HUES64 (cell line): Measurements from ENCODE around the gene HLA-DQA1.
"Not testable (repeated sequence)": the region's sequence is repeated elsewhere in the genome, so short reads cannot be mapped to it uniquely, and the experiment has no call there.

ENCODE experiments used
- H3K27ac ChIP-seq: 2 replicates; pipeline ENCODE4 v1.7.0; 2013; ENCODE audit warnings: low read depth, low read length, inconsistent platforms
- H3K27me3 ChIP-seq: 2 replicates; pipeline ENCODE4 v1.6.1; 2013; ENCODE audit warnings: mild to moderate bottlenecking, low read length; ENCODE audit not compliant: insufficient read depth
- H3K36me3 ChIP-seq: 2 replicates; pipeline ENCODE4 v1.6.1; 2013; ENCODE audit warnings: mild to moderate bottlenecking, low read length; ENCODE audit not compliant: insufficient read depth
- H3K4me1 ChIP-seq: 2 replicates; pipeline ENCODE4 v1.6.1; 2013; ENCODE audit warnings: mild to moderate bottlenecking, low read length, moderate library complexity; ENCODE audit not compliant: insufficient read depth
- H3K4me3 ChIP-seq: 2 replicates; pipeline ENCODE4 v1.5.1; 2013; ENCODE audit warnings: mild to moderate bottlenecking, low read length, moderate library complexity
- H3K9ac ChIP-seq: 2 replicates; pipeline ENCODE4 v1.6.1; 2013; ENCODE audit warnings: mild to moderate bottlenecking, low read depth, low read length
- H3K9me3 ChIP-seq: 2 replicates; pipeline ENCODE4 v1.6.1; 2013; ENCODE audit warnings: low read depth, low read length; ENCODE audit not compliant: insufficient read depth
- WGBS: fragments of 150-250, 120-280 bp; methylation state at CpG from one replicate; pipeline ENCODE4 v1.1.7; 2013; ENCODE audit warnings: missing lambda C conversion rate; 5-methylcytosine and 5-hydroxymethylcytosine counted together

HLA-DQA1 gene

DNA sequence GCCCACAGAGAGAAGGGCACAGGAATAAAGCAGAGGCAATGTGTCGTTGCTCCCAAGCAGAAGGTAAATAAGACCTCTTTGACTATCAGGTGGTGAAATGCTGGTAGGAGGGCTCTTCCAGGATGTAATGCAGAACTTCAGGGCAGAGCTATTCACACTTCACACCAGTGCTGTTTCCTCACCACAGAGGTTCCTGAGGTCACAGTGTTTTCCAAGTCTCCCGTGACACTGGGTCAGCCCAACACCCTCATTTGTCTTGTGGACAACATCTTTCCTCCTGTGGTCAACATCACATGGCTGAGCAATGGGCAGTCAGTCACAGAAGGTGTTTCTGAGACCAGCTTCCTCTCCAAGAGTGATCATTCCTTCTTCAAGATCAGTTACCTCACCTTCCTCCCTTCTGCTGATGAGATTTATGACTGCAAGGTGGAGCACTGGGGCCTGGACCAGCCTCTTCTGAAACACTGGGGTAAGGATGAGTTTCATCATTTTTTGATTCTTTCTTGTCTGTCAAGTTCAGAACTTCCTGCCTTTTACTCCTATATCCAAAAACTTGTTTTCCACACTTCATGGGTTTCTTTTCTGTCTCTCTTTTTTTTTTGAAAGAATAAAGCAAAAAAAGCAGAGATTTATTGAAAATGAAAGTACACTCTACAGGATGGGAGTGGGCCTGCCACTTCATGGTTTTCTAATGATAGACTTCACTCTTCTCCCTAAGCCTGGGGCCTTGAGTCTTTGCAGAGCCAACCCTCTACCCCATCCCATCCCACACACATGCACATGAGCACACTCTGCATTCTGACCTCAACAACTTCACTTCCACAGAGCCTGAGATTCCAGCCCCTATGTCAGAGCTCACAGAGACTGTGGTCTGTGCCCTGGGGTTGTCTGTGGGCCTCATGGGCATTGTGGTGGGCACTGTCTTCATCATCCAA lies 4.8 kb downstream of the HLA-DQA1 start:
- not testable (repeated sequence) for H3K27ac ChIP-seq, H3K4me1 ChIP-seq, H3K27me3 ChIP-seq, H3K9me3 ChIP-seq, H3K36me3 ChIP-seq, H3K4me3 ChIP-seq, H3K9ac ChIP-seq
- 87% methylated on average over 1 of the region's 2 CpGs for WGBS

DNA sequence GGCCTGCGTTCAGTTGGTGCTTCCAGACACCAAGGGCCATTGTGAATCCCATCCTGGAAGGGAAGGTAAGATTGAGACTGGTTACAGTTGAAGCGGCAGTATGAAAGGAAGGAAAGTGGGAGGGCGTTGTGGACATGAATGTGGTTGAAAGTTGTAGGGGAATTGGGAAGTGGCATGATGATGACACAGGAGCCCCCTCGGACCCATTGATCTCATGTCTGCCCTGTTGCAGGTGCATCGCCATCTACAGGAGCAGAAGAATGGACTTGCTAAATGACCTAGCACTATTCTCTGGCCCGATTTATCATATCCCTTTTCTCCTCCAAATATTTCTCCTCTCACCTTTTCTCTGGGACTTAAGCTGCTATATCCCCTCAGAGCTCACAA lies 5.5 kb downstream of the HLA-DQA1 start:
- 83% methylated on average over 6 of the region's 6 CpGs for WGBS
- Histone ChIP-seq H3K27me3 (no peaks in the 10 kb centered on the region), H3K36me3 (no peaks in the 10 kb centered on the region), H3K4me1 (no peaks in the 10 kb centered on the region), H3K4me3 (no peak overlapping the region), H3K27ac (no peak overlapping the region), H3K9me3 (no peaks in the 10 kb centered on the region), H3K9ac (no peak overlapping the region)

DNA sequence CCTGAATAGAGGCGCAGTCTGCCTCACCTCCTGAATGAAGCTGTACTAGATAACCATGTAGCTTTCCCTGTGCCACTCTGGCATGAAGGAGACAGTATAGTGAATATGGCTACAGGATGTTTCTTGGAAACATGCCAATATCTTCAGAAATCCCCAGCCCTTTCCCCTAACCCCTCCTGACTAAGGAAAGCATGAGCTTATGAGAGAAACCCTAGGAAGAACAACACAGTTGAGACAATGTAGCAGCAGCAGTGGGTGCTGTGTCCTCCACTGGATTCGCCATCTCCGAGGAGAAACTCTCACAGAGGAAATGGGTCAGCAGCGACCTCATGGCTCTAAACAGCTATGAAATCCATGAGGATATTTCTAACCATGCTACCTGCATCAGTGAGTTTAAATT lies 6.7 kb downstream of the HLA-DQA1 start:
- Histone ChIP-seq H3K36me3 (no peaks in the 10 kb centered on the region), H3K4me1 (no peaks in the 10 kb centered on the region), H3K9me3 (no peaks in the 10 kb centered on the region), H3K27me3 (no peaks in the 10 kb centered on the region), H3K9ac (no peak overlapping the region), H3K27ac (no peak overlapping the region), H3K4me3 (no peak overlapping the region)
- 69% methylated on average over 4 of the region's 4 CpGs for WGBS

DNA sequence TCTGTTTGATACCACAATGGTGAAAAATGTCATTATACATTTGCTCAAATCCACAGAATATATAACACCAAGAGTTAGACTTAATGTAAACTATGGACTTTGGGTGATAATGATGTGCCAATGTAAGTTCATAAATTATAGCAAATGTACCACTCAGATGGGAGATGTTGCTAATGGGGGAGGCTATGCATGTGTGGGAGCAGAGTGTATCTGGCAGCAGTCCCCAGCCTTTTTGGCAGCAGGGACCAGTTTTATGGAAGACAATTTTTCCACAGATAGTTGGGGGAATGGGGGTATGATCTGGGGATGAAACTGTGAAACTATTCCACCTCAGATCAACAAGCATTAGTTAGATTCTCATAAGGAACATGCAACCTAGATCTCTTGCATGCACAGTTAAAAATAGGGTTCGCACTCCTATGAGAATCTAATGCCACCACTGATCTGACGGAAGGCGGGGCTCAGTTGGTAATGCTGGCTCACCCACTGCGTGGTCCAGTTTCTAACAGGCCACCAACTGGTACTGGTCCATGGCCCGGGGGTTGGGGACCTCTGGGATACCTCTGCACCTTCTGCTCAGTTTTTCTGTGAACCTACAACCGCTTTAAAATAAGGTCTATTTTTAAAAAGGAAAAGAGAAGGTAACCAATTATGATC lies 8.0 kb downstream of the HLA-DQA1 start:
- Histone ChIP-seq H3K27ac (no peak overlapping the region), H3K27me3 (no peaks in the 10 kb centered on the region), H3K9ac (no peak overlapping the region), H3K9me3 (no peaks in the 10 kb centered on the region), H3K4me3 (no peak overlapping the region), H3K4me1 (no peaks in the 10 kb centered on the region), H3K36me3 (no peaks in the 10 kb centered on the region)
- 85% methylated on average over 5 of the region's 6 CpGs for WGBS

DNA sequence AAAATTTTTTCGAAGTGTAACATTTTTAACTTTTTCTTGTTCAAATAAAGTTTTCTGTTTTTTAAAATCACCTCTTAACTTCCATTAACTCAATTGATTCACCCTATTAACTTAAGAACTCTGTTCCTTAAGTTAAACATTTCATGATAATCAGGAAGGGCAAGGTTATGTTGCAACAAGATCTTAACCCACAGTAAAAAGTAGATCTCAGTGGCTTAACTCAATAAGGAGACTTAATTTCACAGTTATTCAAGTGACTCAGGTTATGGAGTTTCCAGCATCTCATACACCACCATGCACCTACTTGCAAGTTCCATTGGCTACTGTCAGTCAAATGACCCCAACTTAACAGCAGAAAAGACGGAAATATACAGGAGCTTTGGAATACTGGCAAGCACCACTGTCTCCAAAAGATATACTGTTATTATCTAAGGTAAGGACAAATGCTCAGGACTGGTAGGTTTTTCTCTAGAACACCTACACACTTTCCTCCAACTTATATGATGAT lies 18.1 kb downstream of the HLA-DQA1 start:
- no peak overlapping the region for H3K9ac ChIP-seq
- no peaks in the 10 kb centered on the region for H3K9me3 ChIP-seq
- no peaks in the 10 kb centered on the region for H3K36me3 ChIP-seq
- no peak overlapping the region for H3K4me3 ChIP-seq
- peak overlapping the region; percentile 64; the same call in 1 of the 2 replicates for H3K27ac ChIP-seq
- no peaks in the 10 kb centered on the region for H3K27me3 ChIP-seq
- 17% methylated on average over 1 of the region's 2 CpGs for WGBS
- no peaks in the 10 kb centered on the region for H3K4me1 ChIP-seq

DNA sequence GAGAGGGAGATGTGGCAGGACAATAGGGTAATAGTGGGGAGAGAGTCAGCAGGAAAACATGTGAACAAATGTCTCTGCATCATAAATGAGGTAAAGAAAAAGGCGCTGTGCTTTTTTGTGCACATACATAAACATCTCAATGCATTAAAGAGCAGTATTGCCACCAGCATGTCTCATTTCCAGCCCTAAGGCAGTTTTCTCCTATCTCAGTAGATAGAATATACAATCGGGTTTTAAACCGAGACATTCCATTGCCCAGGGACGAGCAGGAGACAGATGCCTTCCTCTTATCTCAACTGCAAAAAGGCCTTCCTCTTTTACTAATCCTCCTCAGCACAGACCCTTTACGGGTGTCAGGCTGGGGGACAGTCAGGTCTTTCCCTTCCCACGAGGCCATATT lies 20.1 kb downstream of the HLA-DQA1 start:
- WGBS = 15% methylated on average over 4 of the region's 6 CpGs
- H3K9me3 ChIP-seq, H3K4me1 ChIP-seq, H3K9ac ChIP-seq, H3K36me3 ChIP-seq, H3K27me3 ChIP-seq, H3K4me3 ChIP-seq: not testable (repeated sequence)
- H3K27ac ChIP-seq = peak overlapping the region; percentile 64; the same call in 1 of the 2 replicates

DNA sequence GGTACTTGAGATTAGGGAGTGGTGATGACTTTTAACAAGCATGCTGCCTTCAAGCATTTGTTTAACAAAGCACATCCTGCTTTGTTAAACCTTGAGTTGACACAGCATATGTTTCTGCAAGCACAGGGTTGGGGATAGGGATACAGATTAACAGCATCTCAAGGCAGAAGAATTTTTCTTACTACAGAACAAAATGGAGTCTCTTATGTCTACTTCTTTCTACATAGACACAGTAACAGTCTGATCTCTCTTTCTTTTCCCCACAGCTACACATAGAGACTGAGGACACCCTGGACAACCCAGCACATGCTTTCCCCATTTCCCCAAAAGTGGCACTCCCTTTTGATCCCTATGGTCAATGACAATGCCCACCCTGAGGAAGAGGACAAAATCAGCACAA lies 20.6 kb downstream of the HLA-DQA1 start:
- H3K27me3 ChIP-seq, H3K4me3 ChIP-seq, H3K9me3 ChIP-seq, H3K27ac ChIP-seq, H3K4me1 ChIP-seq, H3K36me3 ChIP-seq, H3K9ac ChIP-seq: not testable (repeated sequence)

DNA sequence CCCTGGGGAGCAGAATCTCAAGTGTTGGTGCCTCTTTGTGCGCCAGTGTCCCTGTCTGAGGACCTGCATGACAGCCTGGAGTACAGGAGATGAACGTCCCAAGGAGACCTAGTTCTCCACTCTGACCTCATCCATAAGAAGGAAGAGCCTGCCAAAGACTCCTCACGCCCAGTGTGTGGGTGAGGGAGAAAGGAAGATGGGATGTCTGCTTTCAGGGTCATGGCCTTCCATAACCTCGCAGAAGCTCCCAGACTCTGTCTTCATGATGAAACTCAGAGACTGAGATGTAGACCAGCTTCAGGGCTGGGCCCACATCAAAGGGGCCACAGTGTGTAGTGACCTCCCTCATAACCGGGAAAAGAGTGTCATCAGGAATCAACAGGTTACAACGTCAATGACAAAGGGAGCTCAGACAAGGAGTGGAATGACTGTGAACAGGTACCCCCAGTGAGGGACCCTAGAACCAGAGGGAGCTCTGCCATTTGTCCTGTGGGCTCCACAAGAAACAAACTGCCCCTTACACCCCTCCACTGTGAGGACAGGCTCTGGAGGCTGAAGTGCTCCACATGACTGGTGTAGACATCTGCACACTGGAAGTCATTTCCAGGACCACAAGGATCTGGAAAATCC lies 21.2 kb downstream of the HLA-DQA1 start:
- Histone ChIP-seq H3K27ac (no peak overlapping the region; the same call in 1 of the 2 replicates), H3K4me1 (no peaks in the 10 kb centered on the region), H3K36me3 (no peaks in the 10 kb centered on the region), H3K27me3 (peaks cover 2% of the 10 kb centered on the region), H3K9me3 (no peaks in the 10 kb centered on the region), H3K9ac (no peak overlapping the region), H3K4me3 (no peak overlapping the region)
- 70% methylated on average over 6 of the region's 6 CpGs for WGBS

DNA sequence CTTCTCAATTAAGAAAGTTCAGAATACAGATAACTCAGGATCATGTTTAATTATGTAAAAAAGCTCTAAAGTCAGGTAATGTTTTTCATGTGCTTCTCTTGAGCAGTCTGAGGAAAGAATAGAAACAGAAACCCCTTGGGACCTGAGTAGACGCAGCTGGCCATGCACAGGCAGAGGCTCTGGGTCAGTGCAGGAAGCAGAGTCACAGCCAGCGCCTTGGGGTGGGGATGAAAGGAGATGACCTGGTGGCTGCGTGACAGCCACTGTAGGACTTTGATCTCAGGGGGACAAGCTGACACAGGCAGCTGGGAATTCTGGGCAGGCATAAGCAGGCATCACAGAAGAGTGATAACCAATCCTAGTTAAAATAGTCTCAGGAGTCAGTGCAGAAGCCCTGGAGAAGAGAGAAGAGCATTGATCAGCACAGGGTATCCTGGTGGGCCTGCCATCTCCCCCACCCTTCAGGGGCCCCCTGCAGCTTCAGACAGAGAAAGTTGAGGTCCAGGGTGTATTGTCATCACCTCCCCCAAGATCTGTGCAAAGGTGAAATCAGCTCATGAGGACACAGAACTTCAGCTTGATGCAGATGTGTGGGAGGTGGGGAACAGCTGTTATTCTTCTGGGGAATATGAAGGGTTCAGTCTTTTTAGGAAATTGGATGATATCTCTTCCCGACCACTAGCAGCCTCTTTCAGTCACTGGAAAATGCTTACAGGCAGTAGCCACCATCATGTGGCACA lies 22.8 kb downstream of the HLA-DQA1 start:
- Histone ChIP-seq H3K4me1 (no peaks in the 10 kb centered on the region), H3K27ac (no peak overlapping the region), H3K4me3 (no peak overlapping the region), H3K36me3 (no peaks in the 10 kb centered on the region), H3K9me3 (no peaks in the 10 kb centered on the region), H3K27me3 (peaks cover 18% of the 10 kb centered on the region), H3K9ac (no peak overlapping the region)
- 81% methylated on average over 4 of the region's 4 CpGs for WGBS

DNA sequence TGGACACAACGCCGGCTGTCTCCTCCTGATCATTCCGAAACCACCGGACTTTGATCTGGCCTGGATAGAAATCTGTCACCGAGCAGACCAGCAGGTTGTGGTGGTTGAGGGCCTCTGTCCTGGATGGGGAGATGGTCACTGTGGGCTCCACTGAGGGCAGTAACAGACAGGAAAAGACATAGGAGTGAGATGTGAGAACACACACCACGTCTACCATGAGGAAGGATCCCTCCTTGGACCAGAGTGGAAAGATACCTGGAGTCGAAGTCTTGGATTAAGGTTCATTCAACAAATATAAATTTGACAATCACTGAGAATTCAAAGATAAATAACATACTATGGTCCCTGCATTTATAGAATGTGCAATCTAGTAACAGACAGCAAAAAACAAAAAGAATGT lies 24.9 kb downstream of the HLA-DQA1 start:
- H3K27ac ChIP-seq = no peak overlapping the region
- no peak overlapping the region for H3K4me3 ChIP-seq
- no peaks in the 10 kb centered on the region for H3K9me3 ChIP-seq
- no peak overlapping the region for H3K9ac ChIP-seq
- no peaks in the 10 kb centered on the region for H3K4me1 ChIP-seq
- peaks cover 33% of the 10 kb centered on the region for H3K27me3 ChIP-seq
- no peaks in the 10 kb centered on the region for H3K36me3 ChIP-seq
- 98% methylated on average over 6 of the region's 7 CpGs for WGBS

DNA sequence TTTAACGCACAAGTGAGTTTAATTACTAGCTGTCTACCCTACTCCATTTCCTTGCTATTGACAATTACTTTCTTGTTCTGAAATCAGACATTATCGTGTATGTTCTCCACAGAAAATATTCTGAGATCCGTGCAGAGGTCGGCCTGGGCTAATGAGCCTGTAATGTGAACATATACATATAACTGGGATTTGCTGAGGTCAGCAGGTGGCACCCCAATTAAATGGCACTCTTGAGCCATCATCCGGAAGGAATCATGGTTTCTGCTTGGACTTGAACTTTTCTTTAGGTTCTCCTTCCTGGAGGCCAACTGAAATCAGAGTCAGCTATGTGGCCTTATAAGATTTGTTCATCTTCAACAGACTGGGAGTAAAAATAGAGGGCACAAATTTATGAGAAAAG lies 25.6 kb downstream of the HLA-DQA1 start:
- H3K4me1 ChIP-seq = no peaks in the 10 kb centered on the region
- H3K27me3 ChIP-seq = peaks cover 33% of the 10 kb centered on the region
- H3K27ac ChIP-seq = no peak overlapping the region
- WGBS = 82% methylated on average over 5 of the region's 5 CpGs
- no peaks in the 10 kb centered on the region for H3K9me3 ChIP-seq
- no peak overlapping the region for H3K4me3 ChIP-seq
- H3K36me3 ChIP-seq = no peaks in the 10 kb centered on the region
- H3K9ac ChIP-seq = no peak overlapping the region
